Fibroblast of the aortic adventitia (primary cell): ENCODE results near the gene CALHM3. TPM values are rescaled to one million over a fixed set of nuclear protein-coding genes. Genes with fewer than 3 reads are reported as not detected.

Experiments
- DNase-seq: peaks from one replicate; pipeline ENCODE4 v3.0.0-alpha.2; 2010; ENCODE audit warnings: low read depth
- H3K4me3 ChIP-seq: 2 replicates; pipeline ENCODE4 v1.5.1; 2011; ENCODE audit warnings: low read depth, mild to moderate bottlenecking, control low read depth, low read length, moderate library complexity
- total RNA-seq: library from RNA; depleted of rRNA; stranded (reverse); fragments of >200 nt; gene quantifications from 2 replicates; pipeline ENCODE4 v1.2.3, GENCODE V29; 2012; ENCODE audit warnings: low replicate concordance
- TF ChIP-seq, protein P1 (sequence below): IDR thresholded peaks from 2 replicates; pipeline ENCODE4 v1.5.1; 2011; ENCODE audit warnings: mild to moderate bottlenecking, low read length, control low read depth, inconsistent platforms; ENCODE audit not compliant: insufficient read depth

The CALHM3 gene
- total RNA-seq, 1 donor, result not detected

DNA sequence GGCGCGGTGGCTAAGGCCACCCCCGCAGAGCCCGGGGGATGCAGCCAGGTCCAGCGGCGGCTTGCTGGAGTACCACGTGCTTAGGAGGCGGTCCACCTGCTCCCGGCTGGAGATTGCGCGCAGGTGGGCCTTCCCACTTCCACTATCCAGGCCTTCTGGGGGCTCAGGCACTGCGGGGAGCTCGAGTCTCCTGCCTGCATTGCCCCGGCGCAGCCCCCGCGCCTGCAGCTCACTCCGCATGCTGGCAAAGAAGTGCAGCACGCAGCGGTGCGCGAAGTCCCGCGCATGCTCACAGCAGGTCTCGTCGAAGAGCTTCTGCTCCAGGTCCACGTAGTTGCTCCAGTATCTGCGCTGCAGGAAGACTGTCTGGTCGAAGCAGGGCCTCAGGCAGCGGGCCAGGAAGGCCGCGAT lies 5.8 kb downstream of the CALHM3 start:
- H3K4me3 ChIP-seq, result no peak overlapping the region
- DNase-seq, result no peak
- TF ChIP-seq, protein P1, sequence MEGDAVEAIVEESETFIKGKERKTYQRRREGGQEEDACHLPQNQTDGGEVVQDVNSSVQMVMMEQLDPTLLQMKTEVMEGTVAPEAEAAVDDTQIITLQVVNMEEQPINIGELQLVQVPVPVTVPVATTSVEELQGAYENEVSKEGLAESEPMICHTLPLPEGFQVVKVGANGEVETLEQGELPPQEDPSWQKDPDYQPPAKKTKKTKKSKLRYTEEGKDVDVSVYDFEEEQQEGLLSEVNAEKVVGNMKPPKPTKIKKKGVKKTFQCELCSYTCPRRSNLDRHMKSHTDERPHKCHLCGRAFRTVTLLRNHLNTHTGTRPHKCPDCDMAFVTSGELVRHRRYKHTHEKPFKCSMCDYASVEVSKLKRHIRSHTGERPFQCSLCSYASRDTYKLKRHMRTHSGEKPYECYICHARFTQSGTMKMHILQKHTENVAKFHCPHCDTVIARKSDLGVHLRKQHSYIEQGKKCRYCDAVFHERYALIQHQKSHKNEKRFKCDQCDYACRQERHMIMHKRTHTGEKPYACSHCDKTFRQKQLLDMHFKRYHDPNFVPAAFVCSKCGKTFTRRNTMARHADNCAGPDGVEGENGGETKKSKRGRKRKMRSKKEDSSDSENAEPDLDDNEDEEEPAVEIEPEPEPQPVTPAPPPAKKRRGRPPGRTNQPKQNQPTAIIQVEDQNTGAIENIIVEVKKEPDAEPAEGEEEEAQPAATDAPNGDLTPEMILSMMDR, result no peak

DNA sequence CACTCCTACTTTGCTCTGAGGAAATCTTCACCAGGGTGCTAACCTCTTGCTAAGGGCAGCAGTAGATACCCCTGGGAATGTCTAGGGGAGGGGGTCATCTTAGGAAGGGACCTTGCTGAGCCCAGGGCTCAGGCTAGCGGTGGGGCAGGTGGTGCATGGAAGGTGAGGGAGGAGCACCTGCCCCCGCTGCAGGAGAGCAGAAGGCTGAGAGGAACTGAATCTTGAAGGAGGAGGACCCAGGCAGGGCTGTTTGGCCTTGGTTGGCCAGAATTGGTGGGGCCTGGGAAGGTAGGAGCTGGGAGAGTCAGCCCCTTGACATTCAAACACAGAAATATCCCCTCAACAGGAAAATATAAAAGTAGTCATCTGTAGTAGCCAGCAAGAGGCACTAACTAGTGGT lies 7.0 kb downstream of the CALHM3 start:
- DNase-seq, result no peak
- TF ChIP-seq, protein P1, result no peak
- H3K4me3 ChIP-seq, result no peak overlapping the region

DNA sequence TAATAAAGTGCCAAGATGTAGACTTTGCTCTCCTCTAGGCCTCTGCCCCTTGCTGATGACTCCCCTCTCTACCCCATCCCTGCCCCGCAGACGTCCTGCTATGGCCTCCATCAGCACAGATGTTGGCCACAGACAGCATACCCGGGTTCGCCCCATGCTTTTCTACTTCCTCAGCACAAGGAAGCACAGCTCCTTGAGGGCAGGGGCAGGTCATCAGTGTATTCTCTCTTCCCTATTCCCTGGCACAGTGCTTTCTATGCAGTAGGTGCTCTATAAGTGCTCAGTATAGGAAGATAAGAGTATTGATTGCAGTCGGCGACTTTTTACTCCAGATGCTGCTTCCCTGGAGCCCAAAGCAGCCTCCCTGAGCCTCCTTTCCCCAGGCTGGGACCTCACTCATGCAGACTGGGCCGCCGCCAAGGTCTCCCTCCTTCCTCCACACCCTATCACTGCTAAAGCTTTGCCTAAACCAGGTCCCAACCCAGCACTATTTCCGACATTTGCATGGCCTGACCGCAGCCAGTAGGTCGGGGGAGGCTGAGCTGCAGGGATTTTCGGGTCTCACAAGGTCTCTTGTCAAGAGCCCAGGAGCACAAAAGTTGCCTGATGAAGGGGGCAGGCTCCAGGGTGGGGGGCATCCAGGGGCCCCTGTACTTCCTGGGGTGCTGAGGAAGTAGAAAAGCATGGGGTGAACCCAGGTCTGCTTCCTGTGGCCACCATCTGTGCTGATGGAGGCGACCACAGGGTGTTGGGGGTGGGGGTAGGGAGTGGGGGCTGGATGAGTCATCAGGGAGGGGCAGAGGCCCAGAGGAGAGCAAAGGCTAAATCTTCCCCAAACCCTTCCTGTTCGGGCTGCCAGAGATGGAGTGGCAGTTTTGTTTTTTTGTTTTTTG lies 8.0 kb downstream of the CALHM3 start:
- H3K4me3 ChIP-seq, result no peak overlapping the region
- TF ChIP-seq, protein P1, result no peak
- peak; percentile 69 for DNase-seq

DNA sequence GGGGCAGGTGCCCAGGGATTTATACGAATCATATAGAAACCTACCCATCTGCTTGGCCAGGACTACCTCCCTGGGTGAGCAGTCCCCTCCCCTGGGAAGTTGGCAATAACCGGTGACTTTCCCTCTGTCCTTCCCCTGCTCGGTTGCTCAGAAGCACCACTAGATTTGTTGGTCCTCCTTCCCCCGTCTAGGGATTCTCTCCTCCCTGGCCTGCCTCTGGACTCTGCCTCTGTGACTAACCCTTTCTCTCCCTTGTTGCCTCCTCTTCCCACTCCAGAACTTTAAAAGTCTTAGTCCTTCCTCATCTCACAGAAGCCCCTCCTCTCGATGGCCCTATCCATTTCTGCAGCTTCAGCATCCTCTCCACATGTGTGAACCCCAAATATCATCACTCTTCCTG lies 9.8 kb downstream of the CALHM3 start:
- H3K4me3 ChIP-seq, result no peak overlapping the region
- no peak for DNase-seq
- TF ChIP-seq, protein P1, result no peak

DNA sequence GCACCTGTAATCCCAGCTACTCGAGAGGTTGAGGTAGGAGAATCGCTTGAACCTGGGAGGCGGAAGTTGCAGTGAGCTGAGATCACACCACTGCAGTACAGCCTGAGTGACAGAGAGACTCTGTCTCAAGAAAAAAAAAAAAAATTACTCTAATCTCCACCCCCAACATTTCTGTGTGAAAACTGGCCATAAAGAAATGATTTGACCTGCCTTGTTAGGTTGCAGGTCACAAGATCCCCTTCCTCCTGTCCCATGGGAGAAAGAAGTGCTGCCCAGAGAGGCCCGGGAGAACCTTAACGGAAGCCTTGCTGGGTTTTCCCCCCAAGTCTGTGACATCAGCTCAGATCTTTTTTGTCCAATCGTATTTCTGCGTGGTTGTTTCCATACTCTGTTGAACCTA lies 11.6 kb downstream of the CALHM3 start:
- no peak for DNase-seq
- TF ChIP-seq, protein P1, result no peak
- no peak overlapping the region for H3K4me3 ChIP-seq

DNA sequence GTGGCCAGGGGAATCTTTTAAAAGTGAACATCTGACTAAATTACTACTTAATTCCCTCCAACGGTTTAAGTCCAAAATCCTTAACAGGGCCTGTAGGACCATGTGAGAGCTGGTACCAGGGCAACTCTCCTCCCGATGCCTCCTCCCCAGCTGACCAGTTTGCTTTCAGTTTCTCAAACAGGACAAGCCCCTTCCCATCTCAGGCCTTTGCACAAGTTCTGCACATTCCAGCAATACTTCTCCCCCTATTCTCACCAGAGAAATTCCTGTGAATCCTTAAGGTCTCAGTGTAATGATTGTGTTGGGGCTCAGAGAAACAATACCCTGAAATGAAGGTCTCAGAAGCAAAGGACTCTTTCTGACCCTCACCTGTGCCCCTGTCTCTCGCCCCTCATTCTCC lies 12.3 kb downstream of the CALHM3 start:
- TF ChIP-seq, protein P1, result no peak
- no peak overlapping the region for H3K4me3 ChIP-seq
- no peak for DNase-seq
